GM18498 (cell line): ENCODE measurements around the gene HBQ1.
"Not testable (repeated sequence)": the region's sequence is repeated elsewhere in the genome, so short reads cannot be mapped to it uniquely, and the experiment has no call there.

ENCODE experiments used
- ATAC-seq: cut with Tn5 transposase; IDR thresholded peaks from one replicate; pipeline ENCODE4 v1.9.1; 2021; ENCODE audit warnings: mild to moderate bottlenecking, moderate library complexity; ENCODE audit not compliant: unreplicated experiment

Gene HBQ1

GRCh38 chr16:180101-180675 lies at the start of gene HBQ1:
TSS of gene HBQ1 (plus strand) at chr16:180459. CDS start at chr16:180487, 28 bp downstream.
- no peak for ATAC-seq

GRCh38 chr16:130533-131173 lies 49.6 kb upstream of the HBQ1 start:
- ATAC-seq = no peak

- no peak for ATAC-seq
These were observed 48.1 kb upstream of the HBQ1 start for GRCh38 chr16:132120-132519.

GRCh38 chr16:133716-134115 lies 46.5 kb upstream of the HBQ1 start:
- ATAC-seq = no peak

GRCh38 chr16:138049-138417 lies 42.2 kb upstream of the HBQ1 start:
- ATAC-seq = no peak

DNA sequence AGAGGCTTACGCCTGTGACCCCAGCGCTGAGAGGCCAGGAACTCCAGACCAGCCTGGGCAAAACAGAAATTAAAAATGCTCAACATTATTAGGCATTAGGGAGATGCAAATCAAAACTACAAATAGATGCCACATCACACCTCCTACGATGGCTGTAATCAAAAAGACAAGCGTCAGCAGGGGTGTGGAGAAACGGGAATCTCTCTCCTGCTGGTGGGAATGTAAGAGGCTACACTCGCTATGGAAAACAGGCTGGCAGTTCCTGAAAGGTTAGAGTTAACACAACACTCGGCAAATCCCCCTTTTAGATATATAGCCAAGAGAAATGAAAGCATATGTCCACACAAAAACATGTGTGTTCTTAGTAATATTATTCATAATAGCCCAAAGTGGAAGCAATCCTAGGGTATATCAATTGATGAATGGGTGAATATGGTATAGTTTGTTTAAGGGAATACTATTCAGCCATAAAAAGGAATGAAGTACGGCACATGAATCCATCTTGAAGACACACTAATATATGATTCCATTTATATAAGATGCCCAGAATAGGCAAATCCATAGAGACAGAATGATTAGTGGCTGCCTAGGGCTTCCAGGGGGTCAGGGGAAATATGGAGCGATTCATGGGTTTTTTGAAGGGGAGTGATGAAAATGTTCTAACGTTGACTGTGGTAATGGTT lies 39.9 kb upstream of the HBQ1 start:
- ATAC-seq = no peak

GRCh38 chr16:142405-142967 lies 37.8 kb upstream of the HBQ1 start:
- no peak for ATAC-seq

GRCh38 chr16:143047-143446 lies 37.2 kb upstream of the HBQ1 start:
- ATAC-seq = no peak

DNA sequence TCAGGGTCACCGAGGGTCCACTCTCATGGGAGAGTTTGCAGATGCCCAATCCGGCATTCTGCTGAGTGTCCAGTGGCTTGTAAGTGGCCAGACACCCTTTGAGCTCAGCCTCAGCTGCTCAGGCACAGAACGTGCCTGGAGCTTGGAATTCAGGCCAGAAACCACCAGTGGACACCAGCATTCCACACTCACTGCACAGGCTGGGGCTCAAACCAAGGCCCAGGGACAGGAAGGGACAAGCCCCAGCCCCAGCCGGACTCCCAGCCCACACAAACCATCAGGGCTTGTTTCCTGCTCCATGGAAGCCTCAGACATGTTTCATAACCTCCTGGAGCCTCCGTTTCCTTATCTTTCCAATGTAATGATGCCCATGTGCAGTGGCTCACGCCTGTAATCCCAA lies 36.8 kb upstream of the HBQ1 start:
- ATAC-seq = no peak

DNA sequence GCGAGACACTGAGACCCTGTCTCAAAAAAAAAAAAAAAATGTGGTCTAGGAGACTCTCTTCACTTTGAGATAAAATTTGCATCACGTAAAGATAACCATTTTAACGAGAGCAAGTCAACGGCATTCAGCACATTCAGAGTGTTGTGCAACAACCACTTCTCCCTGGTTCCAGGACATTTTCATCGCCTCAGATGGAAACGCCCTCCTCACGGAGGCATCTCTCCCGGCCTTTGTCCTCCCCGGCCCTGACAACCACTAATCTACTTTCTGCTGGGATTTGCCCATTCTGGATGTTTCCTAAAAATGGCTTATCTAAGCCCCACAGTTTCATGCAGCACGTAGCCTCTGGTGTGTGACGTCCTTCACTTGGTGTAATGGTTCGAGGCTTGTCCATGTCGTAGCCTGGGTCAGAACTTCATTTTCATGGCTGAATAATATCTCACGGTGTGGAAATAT lies 35.4 kb upstream of the HBQ1 start:
- ATAC-seq = no peak

- no peak for ATAC-seq
These were observed 33.6 kb upstream of the HBQ1 start for GRCh38 chr16:146646-147045.

- ATAC-seq = no peak
These were observed 31.1 kb upstream of the HBQ1 start for GRCh38 chr16:149024-149660.

DNA sequence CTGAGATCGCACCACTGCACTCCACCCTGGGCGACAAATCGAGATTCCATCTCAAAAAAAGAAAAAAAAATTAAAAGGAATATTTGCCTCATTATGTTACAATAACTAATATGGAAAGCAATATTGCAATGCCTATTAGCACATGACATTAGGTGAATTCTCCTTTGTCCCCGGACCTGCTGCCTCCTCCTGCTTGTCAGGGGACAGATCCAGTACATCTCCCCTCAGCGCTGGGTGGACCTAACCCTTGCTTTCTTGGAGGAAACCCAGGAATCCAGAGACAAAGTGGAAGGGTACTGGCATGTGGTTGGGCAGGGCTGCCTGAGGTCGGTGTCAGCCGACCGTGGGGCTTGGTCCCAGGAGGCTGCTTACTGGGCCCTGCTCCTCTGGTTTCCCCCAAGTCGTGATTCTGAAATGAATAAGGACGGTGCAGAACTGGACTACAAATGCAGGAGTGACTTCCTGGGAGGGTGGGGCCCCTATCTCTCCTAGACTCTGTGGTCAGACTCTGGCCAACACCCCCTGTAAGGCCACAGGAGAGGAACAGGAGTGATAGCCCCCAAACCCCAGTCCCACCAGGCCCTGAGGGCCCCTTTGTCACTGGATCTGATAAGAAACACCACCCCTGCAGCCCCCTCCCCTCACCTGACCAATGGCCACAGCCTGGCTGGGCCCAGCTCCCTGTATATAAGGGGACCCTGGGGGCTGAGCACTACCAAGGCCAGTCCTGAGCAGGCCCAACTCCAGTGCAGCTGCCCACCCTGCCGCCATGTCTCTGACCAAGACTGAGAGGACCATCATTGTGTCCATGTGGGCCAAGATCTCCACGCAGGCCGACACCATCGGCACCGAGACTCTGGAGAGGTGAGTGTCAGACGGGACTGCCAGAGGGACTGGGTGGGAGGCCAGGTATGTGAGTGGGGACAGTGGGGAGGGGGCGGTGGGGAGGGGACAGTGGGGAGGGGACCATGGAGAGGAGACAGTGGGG lies 27.8 kb upstream of the HBQ1 start, which contains the start of gene HBZ:
TSS of gene HBZ (plus strand) at position 504 of the 988 bp plus-strand sequence. CDS start at position 770, 266 bp downstream.
- ATAC-seq = no peak

GRCh38 chr16:153129-153521 lies 27.1 kb upstream of the HBQ1 start:
- ATAC-seq = not testable (repeated sequence)

- ATAC-seq = not testable (repeated sequence)
These were observed 26.6 kb upstream of the HBQ1 start for GRCh38 chr16:153550-154216.

- ATAC-seq = no peak
These were observed 25.8 kb upstream of the HBQ1 start for GRCh38 chr16:154217-155030.

GRCh38 chr16:155031-155398 lies 25.2 kb upstream of the HBQ1 start:
- no peak for ATAC-seq

GRCh38 chr16:159136-159849 lies 21.0 kb upstream of the HBQ1 start:
- no peak for ATAC-seq
